HG03442 (cell line): ENCODE data around the gene ABLIM2.

Source experiments
- ATAC-seq: cut with Tn5 transposase; IDR thresholded peaks from one replicate; pipeline ENCODE4 v1.9.1; 2021; ENCODE audit warnings: mild to moderate bottlenecking, moderate library complexity; ENCODE audit not compliant: unreplicated experiment

The ABLIM2 gene

GRCh38 chr4:8158710-8159536 is at the start of gene ABLIM2:
ABLIM2 (minus strand) TSS chr4:8158813; CDS start chr4:8158689, 124 bp downstream.
- peak; percentile 96 for ATAC-seq

- no peak for ATAC-seq
Observed at GRCh38 chr4:8207314-8207713, 48.7 kb upstream of the ABLIM2 start.

GRCh38 chr4:8205749-8206611 is 47.4 kb upstream of the ABLIM2 start:
- ATAC-seq, result no peak

- ATAC-seq, result no peak
Observed at GRCh38 chr4:8205241-8205707, 46.7 kb upstream of the ABLIM2 start.

- no peak for ATAC-seq
Observed at GRCh38 chr4:8204576-8205227, 46.1 kb upstream of the ABLIM2 start.

GRCh38 chr4:8203817-8204216 is 45.2 kb upstream of the ABLIM2 start:
- ATAC-seq, result no peak

- no peak for ATAC-seq
Observed at GRCh38 chr4:8203052-8203401, 44.4 kb upstream of the ABLIM2 start.

GRCh38 chr4:8202108-8203051 is 43.8 kb upstream of the ABLIM2 start:
- no peak for ATAC-seq

- ATAC-seq, result peak; percentile 38
Observed at GRCh38 chr4:8201321-8201781, 42.7 kb upstream of the ABLIM2 start.

GRCh38 chr4:8200302-8200975 is 41.8 kb upstream of the ABLIM2 start:
- ATAC-seq, result no peak

- no peak for ATAC-seq
Observed at GRCh38 chr4:8199594-8200301, 41.1 kb upstream of the ABLIM2 start.

GRCh38 chr4:8198906-8199593 is 40.4 kb upstream of the ABLIM2 start, which contains the start of gene SH3TC1:
SH3TC1 (plus strand) TSS chr4:8199290; CDS start chr4:8205195, 5,905 bp downstream.
- peak; percentile 74 for ATAC-seq

GRCh38 chr4:8198206-8198905 is 39.7 kb upstream of the ABLIM2 start:
- ATAC-seq, result no peak

- ATAC-seq, result no peak
Observed at GRCh38 chr4:8197521-8197920, 38.9 kb upstream of the ABLIM2 start.

GRCh38 chr4:8195841-8196458 is 37.3 kb upstream of the ABLIM2 start:
- ATAC-seq, result no peak

GRCh38 chr4:8195431-8195830 is 36.8 kb upstream of the ABLIM2 start:
- no peak for ATAC-seq
